CD4-positive, alpha-beta memory T cell (primary cell): Measurements from ENCODE around the gene SPTBN4. TPM values are rescaled to one million over a fixed set of nuclear protein-coding genes. Genes with fewer than 3 reads are reported as not detected.
"Not testable (repeated sequence)": the region's sequence is repeated elsewhere in the genome, so short reads cannot be mapped to it uniquely, and the experiment has no call there.

Source experiments
- CTCF ChIA-PET: fragments of 350-600 bp; sonication (Branson Sonifier 250); formaldehyde crosslinking; loops from one replicate; lab custom pipeline; 2021; ENCODE audit warnings: inconsistent platforms; ENCODE audit not compliant: partially characterized antibody; lab: Charles Lee
- POLR2A ChIA-PET: fragments of 350-600 bp; sonication (Branson Sonifier 250); formaldehyde crosslinking; loops from one replicate; lab custom pipeline; 2021; ENCODE audit not compliant: partially characterized antibody; lab: Charles Lee
- DNase-seq, 5 donors: peaks; one replicate each; pipeline versions ENCODE4 v3.0.0 to v3.0.0-alpha.2; 2020 to 2022; ENCODE audit warnings: mixed read lengths in 1 of 5
- H3K27ac ChIP-seq: one replicate; pipeline ENCODE4 v1.7.0; 2013; ENCODE audit warnings: low read depth, low read length
- H3K27me3 ChIP-seq: 2 replicates; pipeline ENCODE4 v1.7.0; 2013; ENCODE audit warnings: mild to moderate bottlenecking, low read length, moderate library complexity; ENCODE audit not compliant: insufficient read depth
- H3K36me3 ChIP-seq: 2 replicates; pipeline ENCODE4 v1.7.0; 2013; ENCODE audit warnings: mild to moderate bottlenecking, low read length, moderate library complexity; ENCODE audit not compliant: insufficient read depth
- H3K4me1 ChIP-seq: 2 replicates; pipeline ENCODE4 v1.7.0; 2013; ENCODE audit warnings: mild to moderate bottlenecking, low read length, moderate library complexity; ENCODE audit not compliant: insufficient read depth
- H3K4me3 ChIP-seq, 2 donors: one replicate each; pipeline ENCODE4 v1.7.0; 2013; ENCODE audit warnings: low read length in 2 of 2, mild to moderate bottlenecking in 1 of 2
- H3K9me3 ChIP-seq, 2 donors: one replicate each; pipeline ENCODE4 v1.7.0; 2013; ENCODE audit warnings: low read length in 2 of 2, control low read depth in 1 of 2; ENCODE audit not compliant: control insufficient read depth in 1 of 2
- H3K27ac Mint-ChIP-seq, 7 donors: one replicate each; pipeline ENCODE4 v1.8.0; 2020 to 2021; ENCODE audit warnings: mixed read lengths in 7 of 7, mild to moderate bottlenecking in 6 of 7, inconsistent platforms in 3 of 7, moderate library complexity in 3 of 7
- H3K27me3 Mint-ChIP-seq, 2 donors: one replicate each; pipeline ENCODE4 v1.8.0; 2020 to 2021; ENCODE audit warnings: mixed read lengths in 2 of 2
- H3K36me3 Mint-ChIP-seq, 2 donors: one replicate each; pipeline ENCODE4 v1.8.0; 2020 to 2021; ENCODE audit warnings: mixed read lengths in 2 of 2, inconsistent platforms in 1 of 2, mild to moderate bottlenecking in 1 of 2
- H3K4me1 Mint-ChIP-seq, 4 donors: one replicate each; pipeline ENCODE4 v1.8.0; 2020 to 2021; ENCODE audit warnings: mixed read lengths in 4 of 4, mild to moderate bottlenecking in 1 of 4
- H3K4me3 Mint-ChIP-seq, 8 donors: one replicate each; pipeline ENCODE4 v1.8.0; 2020 to 2021; ENCODE audit warnings: mixed read lengths in 8 of 8, mild to moderate bottlenecking in 7 of 8, moderate library complexity in 6 of 8, inconsistent platforms in 3 of 8
- H3K9me3 Mint-ChIP-seq, 8 donors: one replicate each; pipeline ENCODE4 v1.8.0; 2020 to 2021; ENCODE audit warnings: mixed read lengths in 8 of 8, mild to moderate bottlenecking in 5 of 8, inconsistent platforms in 3 of 8, moderate library complexity in 1 of 8
- intact Hi-C: fragments of 100-400 bp; cut with micrococcal nuclease; formaldehyde crosslinking; loops from one replicate; pipeline ENCODE4 v1.15.1; 2023
- polyA plus RNA-seq, 2 donors: library from polyadenylated mRNA; unstranded; fragments of 300-500 nt; fragmentation: Illumina TruSeq; gene quantifications; one replicate each; pipeline ENCODE4 v1.2.3, GENCODE V29; 2021
- total RNA-seq, 2 experiments: library from RNA; stranded (reverse); gene quantifications; one replicate each; pipeline ENCODE4 v1.2.3, GENCODE V29; 2021

The SPTBN4 gene
- total and polyA plus RNA-seq, 4 experiments from 2014 or later = 0.02 to 0.30 (median 0.17) TPM; not detected in 1

GRCh38 chr19:40463587-40464037, 3.2 kb upstream of the SPTBN4 start:
- not testable (repeated sequence) for H3K27me3 ChIP-seq, H3K9me3 Mint-ChIP-seq, H3K4me3 ChIP-seq, H3K36me3 Mint-ChIP-seq, H3K36me3 ChIP-seq, H3K27ac Mint-ChIP-seq, H3K4me3 Mint-ChIP-seq, H3K9me3 ChIP-seq, H3K27ac ChIP-seq, DNase-seq
- H3K4me1 ChIP-seq = peaks cover 28% of the 10 kb centered on the region
- ChIA-PET CTCF (interaction anchor here (0.6 to 4.4 kb wide), 23 partner anchors 10 to 172 kb away, joined by 3 to 66 read pairs (median 5); partner anchors contain the start of genes C19orf47, PLD3, SERTAD1 and SERTAD3), POLR2A (interaction anchor here (0.9 to 4.6 kb wide), 5 partner anchors 20 to 140 kb away, joined by 3 to 51 read pairs (median 38); partner anchors contain the start of genes LTBP4 and SERTAD3)
- intact Hi-C loops = loop anchor here (1.0 to 2.0 kb wide), 2 partner anchors 141 to 171 kb away; no protein-coding TSS in a partner anchor
- Mint-ChIP-seq H3K27me3 (peaks cover 6 to 18% of the 10 kb centered on the region in 2 donors), H3K4me1 (peaks cover 22 to 31% (median 24%) of the 10 kb centered on the region in 4 donors)

DNA sequence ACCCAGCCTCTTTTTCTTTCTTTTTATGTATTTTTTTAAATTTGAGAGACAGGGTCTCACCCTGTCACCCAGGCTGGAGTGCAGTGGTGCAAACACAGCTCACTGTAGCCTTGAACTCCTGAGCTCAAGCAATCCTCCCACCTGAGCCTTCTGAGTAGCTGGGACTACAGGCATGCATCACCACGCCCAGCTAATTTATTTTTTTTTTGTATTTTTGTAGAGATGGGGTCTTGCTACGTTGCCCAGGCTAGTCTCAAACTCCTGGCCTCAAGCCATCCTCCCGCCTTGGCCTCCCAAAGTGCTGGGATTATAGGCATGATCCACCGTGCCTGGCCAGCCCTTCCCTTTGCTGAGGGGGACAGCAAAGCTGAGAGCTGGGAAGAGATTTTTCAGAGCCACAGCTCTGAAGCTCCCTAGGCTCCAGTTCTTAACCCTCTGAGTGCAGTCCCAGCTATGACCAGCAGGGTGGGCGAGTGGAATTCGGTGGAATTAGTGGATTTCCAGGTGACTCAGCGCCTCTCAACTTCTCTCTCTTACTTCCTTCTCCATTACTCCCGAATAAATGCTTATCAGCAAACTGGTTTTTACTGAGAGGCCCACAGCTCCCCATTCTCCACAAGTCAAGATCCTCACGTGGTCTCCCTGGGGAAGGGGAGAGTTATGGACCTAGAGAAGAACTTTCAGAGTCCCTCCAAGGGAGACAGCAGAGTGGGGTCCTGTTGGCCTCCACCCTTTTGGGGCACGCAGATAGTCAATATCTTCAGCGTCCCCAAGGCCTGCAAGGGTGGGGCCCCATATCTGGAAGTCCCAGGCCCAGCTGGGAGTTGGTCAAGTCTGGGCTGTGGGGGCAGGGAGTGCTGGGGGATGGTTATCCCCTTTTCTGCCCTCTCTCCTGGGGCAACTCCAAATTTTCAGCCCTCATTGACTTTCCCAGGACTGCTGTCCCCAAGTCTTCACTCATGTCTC, 2.5 kb upstream of the SPTBN4 start:
- H3K4me1 ChIP-seq = peaks cover 28% of the 10 kb centered on the region
- H3K27me3 ChIP-seq = no peaks in the 10 kb centered on the region
- no peak overlapping the region for H3K4me3 ChIP-seq
- DNase-seq = peak; percentile 54 to 69 (median 63)
- Mint-ChIP-seq H3K9me3 (peaks cover 0 to 2% (median 0%) of the 10 kb centered on the region in 8 donors), H3K27ac (peak overlapping the region; percentile 25 to 98 (median 85)), H3K4me3 (peak overlapping the region; percentile 85 to 96 (median 86)), H3K4me1 (peaks cover 22 to 31% (median 24%) of the 10 kb centered on the region in 4 donors), H3K27me3 (peaks cover 6 to 18% of the 10 kb centered on the region in 2 donors), H3K36me3 (peaks cover 4 to 6% of the 10 kb centered on the region in 2 donors)
- H3K9me3 ChIP-seq = no peaks in the 10 kb centered on the region
- POLR2A ChIA-PET = interaction anchor here (0.8 to 4.6 kb wide), 10 partner anchors 20 to 149 kb away, joined by 3 to 51 read pairs (median 11); partner anchors contain the start of genes C19orf47, LTBP4, PLD3 and SERTAD1
- H3K27ac ChIP-seq = no peak overlapping the region
- CTCF ChIA-PET = interaction anchor here (0.6 to 4.4 kb wide), 27 partner anchors 9 to 171 kb away, joined by 3 to 66 read pairs (median 5); partner anchors contain the start of genes C19orf47, PLD3, SERTAD1 and SERTAD3
- no peaks in the 10 kb centered on the region for H3K36me3 ChIP-seq
- intact Hi-C loops = loop anchor here (1.0 to 5.0 kb wide), 8 partner anchors 20 to 170 kb away; partner anchors contain the start of genes C19orf47, PLD3, SERTAD1 and SERTAD3

- ChIA-PET CTCF (interaction anchor here (0.9 to 4.4 kb wide), 16 partner anchors 9 to 170 kb away, joined by 3 to 66 read pairs (median 8); partner anchors contain the start of genes SERTAD1 and SERTAD3), POLR2A (interaction anchor here (0.5 to 4.6 kb wide), 15 partner anchors 19 to 798 kb away, joined by 3 to 51 read pairs (median 5); partner anchors contain the start of genes C19orf47, LTBP4, PLD3 and SERTAD1)
- no peaks in the 10 kb centered on the region for H3K36me3 ChIP-seq
- H3K27ac ChIP-seq = peak overlapping the region; percentile 52
- DNase-seq = peak in 4 of 5 donors; percentile 39 to 71 (median 43)
- no peaks in the 10 kb centered on the region for H3K9me3 ChIP-seq
- Mint-ChIP-seq H3K27me3 (peaks cover 6 to 18% of the 10 kb centered on the region in 2 donors), H3K36me3 (peaks cover 4 to 6% of the 10 kb centered on the region in 2 donors), H3K4me3 (peak overlapping the region; percentile 85 to 96 (median 86)), H3K9me3 (peaks cover 0 to 2% (median 0%) of the 10 kb centered on the region in 8 donors), H3K27ac (peak overlapping the region; percentile 79 to 98 (median 92)), H3K4me1 (peaks cover 22 to 31% (median 24%) of the 10 kb centered on the region in 4 donors)
- peaks cover 28% of the 10 kb centered on the region for H3K4me1 ChIP-seq
- H3K4me3 ChIP-seq = peak overlapping the region; percentile 61 to 72
- intact Hi-C loops = loop anchor here (1.0 to 5.0 kb wide), 7 partner anchors 21 to 140 kb away; partner anchors contain the start of genes C19orf47, PLD3, SERTAD1 and SERTAD3
- no peaks in the 10 kb centered on the region for H3K27me3 ChIP-seq
Observed at GRCh38 chr19:40465025-40465556, 1.7 kb upstream of the SPTBN4 start.

GRCh38 chr19:40465557-40466218, 1.1 kb upstream of the SPTBN4 start, which contains the start of gene BLVRB:
Gene BLVRB, minus strand, starts transcription at chr19:40465745. Its CDS starts 57 bp downstream, at chr19:40465688.
- POLR2A ChIA-PET = interaction anchor here (0.5 to 4.6 kb wide), 22 partner anchors 12 to 1402 kb away, joined by 3 to 51 read pairs (median 4); partner anchors contain the start of genes C19orf47, LTBP4, PLD3 and SERTAD1
- Mint-ChIP-seq H3K9me3 (peaks cover 0 to 2% (median 0%) of the 10 kb centered on the region in 8 donors), H3K4me1 (peaks cover 22 to 31% (median 24%) of the 10 kb centered on the region in 4 donors), H3K27me3 (peaks cover 6 to 20% of the 10 kb centered on the region in 2 donors), H3K36me3 (peaks cover 4 to 6% of the 10 kb centered on the region in 2 donors), H3K27ac (peak within 1 kb of the TSS; percentile 79 to 98 (median 95)), H3K4me3 (peak within 1 kb of the TSS; percentile 85 to 96 (median 86))
- Histone ChIP-seq H3K27ac (peak within 1 kb of the TSS; percentile 52), H3K9me3 (no peaks in the 10 kb centered on the region), H3K4me3 (peak within 1 kb of the TSS; percentile 67 to 72), H3K36me3 (no peaks in the 10 kb centered on the region), H3K4me1 (peaks cover 28% of the 10 kb centered on the region), H3K27me3 (no peaks in the 10 kb centered on the region)
- intact Hi-C loops = loop anchor here (1.0 to 5.0 kb wide), 8 partner anchors 21 to 139 kb away; partner anchors contain the start of genes C19orf47, PLD3, SERTAD1 and SERTAD3
- CTCF ChIA-PET = interaction anchor here (0.9 to 4.4 kb wide), 13 partner anchors 8 to 169 kb away, joined by 3 to 66 read pairs (median 13); partner anchors contain the start of genes SERTAD1 and SERTAD3
- DNase-seq = peak; percentile 98 to 99 (median 99)

- CTCF ChIA-PET = interaction anchor here (0.9 to 4.4 kb wide), 11 partner anchors 7 to 169 kb away, joined by 3 to 66 read pairs (median 18); partner anchors contain the start of genes SERTAD1 and SERTAD3
- H3K4me3 Mint-ChIP-seq = peak overlapping the region; percentile 85 to 96 (median 86)
- peaks cover 0 to 2% (median 0%) of the 10 kb centered on the region in 8 donors for H3K9me3 Mint-ChIP-seq
- Histone ChIP-seq H3K36me3 (no peaks in the 10 kb centered on the region), H3K4me1 (peaks cover 28% of the 10 kb centered on the region), H3K9me3 (no peaks in the 10 kb centered on the region), H3K27me3 (no peaks in the 10 kb centered on the region), H3K27ac (peak overlapping the region; percentile 39), H3K4me3 (peak overlapping the region; percentile 67 to 72)
- peaks cover 6 to 20% of the 10 kb centered on the region in 2 donors for H3K27me3 Mint-ChIP-seq
- H3K27ac Mint-ChIP-seq = peak overlapping the region; percentile 79 to 98 (median 95)
- intact Hi-C loops = loop anchor here (2.0 to 5.0 kb wide), 2 partner anchors 62 to 64 kb away; no protein-coding TSS in a partner anchor
- peak in 3 of 5 donors; percentile 86 to 98 (median 86) for DNase-seq
- POLR2A ChIA-PET = interaction anchor here (0.6 to 4.6 kb wide), 19 partner anchors 13 to 1403 kb away, joined by 3 to 51 read pairs (median 4); partner anchors contain the start of genes C19orf47, LTBP4, PLD3 and SERTAD1
- H3K4me1 Mint-ChIP-seq = peaks cover 20 to 31% (median 24%) of the 10 kb centered on the region in 4 donors
- peaks cover 4 to 6% of the 10 kb centered on the region in 2 donors for H3K36me3 Mint-ChIP-seq
Observed at GRCh38 chr19:40466219-40466984, 399 bp upstream of the SPTBN4 start.
